MM.1S (cell line): ENCODE data around the gene ANTXRL.

Source experiments
- DNase-seq: peaks from one replicate; pipeline ENCODE4 v3.0.0-alpha.2; 2015
- H2AFZ ChIP-seq: fragments of 300-600 bp; sonication (generic); 2 replicates; pipeline ENCODE4 v1.6.0; 2016; ENCODE audit warnings: antibody characterized with exemption, low read length
- H3F3A ChIP-seq: fragments of 300-600 bp; sonication (generic); 2 replicates; pipeline ENCODE4 v1.6.1; 2016; ENCODE audit warnings: mild to moderate bottlenecking, antibody characterized with exemption, low read length, moderate library complexity, mixed read lengths; ENCODE audit not compliant: insufficient read depth
- H3K27ac ChIP-seq: fragments of 300-600 bp; sonication (generic); 2 replicates; pipeline ENCODE4 v1.5.1; 2016; ENCODE audit warnings: mild to moderate bottlenecking, low read length
- H3K27me3 ChIP-seq: fragments of 300-600 bp; sonication (generic); replicated peaks from 2 replicates; pipeline ENCODE4 v1.6.0; 2016; ENCODE audit warnings: low read length; ENCODE audit not compliant: insufficient read depth
- H3K36me3 ChIP-seq: fragments of 300-600 bp; sonication (generic); replicated peaks from 2 replicates; pipeline ENCODE4 v1.6.1; 2016; ENCODE audit warnings: mild to moderate bottlenecking, low read length, mixed read lengths; ENCODE audit not compliant: insufficient read depth
- H3K4me1 ChIP-seq: fragments of 300-600 bp; sonication (generic); 2 replicates; pipeline ENCODE4 v1.6.1; 2016; ENCODE audit warnings: low read length, mixed read lengths
- H3K4me2 ChIP-seq: fragments of 300-600 bp; sonication (generic); 2 replicates; pipeline ENCODE4 v1.6.0; 2016; ENCODE audit warnings: low read depth, low read length
- H3K4me3 ChIP-seq: fragments of 300-600 bp; sonication (generic); 2 replicates; pipeline ENCODE4 v1.5.1; 2016; ENCODE audit warnings: low read length, mixed read lengths
- H3K79me2 ChIP-seq: fragments of 300-600 bp; sonication (generic); 2 replicates; pipeline ENCODE4 v1.6.1; 2016; ENCODE audit warnings: mixed run types, low read length, mixed read lengths
- H3K9ac ChIP-seq: fragments of 300-600 bp; sonication (generic); 2 replicates; pipeline ENCODE4 v1.6.1; 2016; ENCODE audit warnings: low read length, mixed read lengths
- H3K9me2 ChIP-seq: fragments of 300-600 bp; sonication (generic); replicated peaks from 2 replicates; pipeline ENCODE4 v1.6.1; 2016; ENCODE audit warnings: mild to moderate bottlenecking, low read length, mixed read lengths; ENCODE audit not compliant: insufficient read depth
- H3K9me3 ChIP-seq: fragments of 300-600 bp; sonication (generic); replicated peaks from 2 replicates; pipeline ENCODE4 v1.6.1; 2016; ENCODE audit warnings: mild to moderate bottlenecking, low read length, mixed read lengths; ENCODE audit not compliant: insufficient read depth
- H4K20me1 ChIP-seq: fragments of 300-600 bp; sonication (generic); 2 replicates; pipeline ENCODE4 v1.6.1; 2016; ENCODE audit warnings: mild to moderate bottlenecking, low read length, moderate library complexity, mixed read lengths; ENCODE audit not compliant: insufficient read depth
- EZH2 ChIP-seq: fragments of 300-600 bp; sonication (generic); optimal IDR thresholded peaks from 2 replicates; pipeline ENCODE3; 2017; ENCODE audit warnings: low read depth, mild to moderate bottlenecking, antibody characterized with exemption, low read length, mixed read lengths
- EZH2phosphoT487 ChIP-seq: fragments of 300-600 bp; sonication (generic); IDR thresholded peaks from 2 replicates; pipeline ENCODE4 v1.6.1; 2018; ENCODE audit warnings: antibody characterized with exemption, low read length
- TF ChIP-seq, protein P1 (sequence below): fragments of 300-600 bp; sonication (generic); IDR thresholded peaks from 2 replicates; pipeline ENCODE4 v1.5.1; 2016; ENCODE audit warnings: antibody characterized with exemption, low read length, mixed read lengths

The ANTXRL gene

DNA sequence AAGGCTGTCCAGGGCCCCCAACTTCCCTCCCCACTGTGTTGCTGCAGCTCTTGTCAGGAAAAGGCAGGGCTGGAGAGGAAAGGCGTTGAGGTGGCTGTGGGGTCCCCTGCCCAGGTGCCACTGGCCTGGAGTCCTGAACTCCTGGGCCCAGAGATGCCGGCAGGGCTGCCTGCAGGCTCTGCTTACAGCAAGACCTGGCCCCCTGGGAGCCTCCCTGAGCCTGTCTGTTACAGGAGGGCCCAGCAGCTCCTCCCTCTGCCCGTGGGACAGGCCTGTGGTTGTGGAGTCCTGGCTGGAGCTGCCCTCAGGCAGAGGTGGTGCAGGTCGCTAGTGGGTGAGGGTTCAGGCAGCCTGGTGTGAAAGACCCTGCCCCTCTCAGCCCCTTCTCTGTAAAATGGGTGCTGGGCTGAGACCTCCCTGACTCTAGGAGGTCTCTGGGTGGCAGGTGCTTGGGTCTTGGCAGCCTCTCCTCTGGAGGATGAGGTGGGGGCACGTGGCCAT is 9.9 kb downstream of the ANTXRL start:
- DNase-seq, result no peak
- no peak overlapping the region for H3K4me3 ChIP-seq
- H3K27ac ChIP-seq, result no peak overlapping the region
- no peaks in the 10 kb centered on the region for H4K20me1 ChIP-seq
- H3K27me3 ChIP-seq, result no peaks in the 10 kb centered on the region
- no peak overlapping the region for H3K4me2 ChIP-seq
- H3K9me3 ChIP-seq, result no peaks in the 10 kb centered on the region
- H3K4me1 ChIP-seq, result 0 out of 2 replicates have a peak, but pooled peaks cover 3% of the 10 kb centered on the region
- H3K79me2 ChIP-seq, result no peaks in the 10 kb centered on the region
- H3F3A ChIP-seq, result no peaks in the 10 kb centered on the region
- no peak overlapping the region for H2AFZ ChIP-seq
- no peak overlapping the region for H3K9ac ChIP-seq
- H3K9me2 ChIP-seq, result no peaks in the 10 kb centered on the region
- TF ChIP-seq EZH2 (no peak), EZH2phosphoT487 (no peak)
- TF ChIP-seq, protein P1, sequence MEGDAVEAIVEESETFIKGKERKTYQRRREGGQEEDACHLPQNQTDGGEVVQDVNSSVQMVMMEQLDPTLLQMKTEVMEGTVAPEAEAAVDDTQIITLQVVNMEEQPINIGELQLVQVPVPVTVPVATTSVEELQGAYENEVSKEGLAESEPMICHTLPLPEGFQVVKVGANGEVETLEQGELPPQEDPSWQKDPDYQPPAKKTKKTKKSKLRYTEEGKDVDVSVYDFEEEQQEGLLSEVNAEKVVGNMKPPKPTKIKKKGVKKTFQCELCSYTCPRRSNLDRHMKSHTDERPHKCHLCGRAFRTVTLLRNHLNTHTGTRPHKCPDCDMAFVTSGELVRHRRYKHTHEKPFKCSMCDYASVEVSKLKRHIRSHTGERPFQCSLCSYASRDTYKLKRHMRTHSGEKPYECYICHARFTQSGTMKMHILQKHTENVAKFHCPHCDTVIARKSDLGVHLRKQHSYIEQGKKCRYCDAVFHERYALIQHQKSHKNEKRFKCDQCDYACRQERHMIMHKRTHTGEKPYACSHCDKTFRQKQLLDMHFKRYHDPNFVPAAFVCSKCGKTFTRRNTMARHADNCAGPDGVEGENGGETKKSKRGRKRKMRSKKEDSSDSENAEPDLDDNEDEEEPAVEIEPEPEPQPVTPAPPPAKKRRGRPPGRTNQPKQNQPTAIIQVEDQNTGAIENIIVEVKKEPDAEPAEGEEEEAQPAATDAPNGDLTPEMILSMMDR, result no peak
- H3K36me3 ChIP-seq, result no peaks in the 10 kb centered on the region

DNA sequence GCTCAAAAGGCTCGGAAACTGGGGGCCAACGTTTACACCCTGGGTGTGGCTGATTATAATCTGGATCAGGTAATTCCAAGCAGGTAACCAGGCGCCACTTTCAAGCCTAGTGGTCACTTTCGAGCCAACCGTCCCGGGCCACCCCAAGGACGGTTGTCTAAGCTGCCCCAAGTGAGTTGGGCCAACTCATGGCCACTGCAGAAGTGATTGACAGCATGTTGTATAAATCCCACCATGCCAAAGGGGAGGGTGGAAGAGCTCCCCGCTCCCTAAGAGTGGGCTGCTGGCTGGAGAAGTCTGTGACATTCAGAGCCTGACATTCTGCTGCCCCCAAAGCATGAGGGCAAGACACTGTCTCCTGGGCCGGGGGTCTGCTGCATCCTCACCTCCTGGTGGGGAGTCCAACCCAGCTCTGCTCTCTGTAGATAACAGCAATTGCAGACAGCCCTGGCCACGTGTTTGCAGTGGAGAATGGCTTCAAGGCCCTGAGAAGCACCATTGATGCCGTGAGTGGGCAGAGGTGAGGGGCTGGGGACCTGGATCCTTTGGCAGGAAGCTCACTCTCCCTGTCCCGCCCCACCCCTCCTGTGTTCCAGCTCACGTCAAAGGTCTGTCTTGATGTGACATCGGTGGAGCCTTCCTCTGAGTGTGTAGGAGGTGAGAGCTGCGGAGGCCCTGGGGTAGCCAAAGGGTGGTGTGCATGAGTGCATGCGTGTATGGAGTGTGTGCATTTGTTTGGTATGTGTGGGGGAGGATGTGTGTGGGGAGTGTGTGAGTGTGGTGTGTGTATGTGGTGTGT is 10.8 kb downstream of the ANTXRL start:
- DNase-seq, result no peak
- Histone ChIP-seq H2AFZ (no peak overlapping the region), H3K9ac (no peak overlapping the region), H3K4me3 (no peak overlapping the region), H3K9me3 (no peaks in the 10 kb centered on the region), H3K4me1 (0 out of 2 replicates have a peak, but pooled peaks cover 3% of the 10 kb centered on the region), H3K27ac (no peak overlapping the region), H4K20me1 (no peaks in the 10 kb centered on the region), H3K79me2 (no peaks in the 10 kb centered on the region), H3F3A (no peaks in the 10 kb centered on the region), H3K9me2 (no peaks in the 10 kb centered on the region), H3K4me2 (no peak overlapping the region), H3K27me3 (no peaks in the 10 kb centered on the region), H3K36me3 (no peaks in the 10 kb centered on the region)
- TF ChIP-seq EZH2 (no peak), EZH2phosphoT487 (no peak)
- TF ChIP-seq, protein P1, result no peak

DNA sequence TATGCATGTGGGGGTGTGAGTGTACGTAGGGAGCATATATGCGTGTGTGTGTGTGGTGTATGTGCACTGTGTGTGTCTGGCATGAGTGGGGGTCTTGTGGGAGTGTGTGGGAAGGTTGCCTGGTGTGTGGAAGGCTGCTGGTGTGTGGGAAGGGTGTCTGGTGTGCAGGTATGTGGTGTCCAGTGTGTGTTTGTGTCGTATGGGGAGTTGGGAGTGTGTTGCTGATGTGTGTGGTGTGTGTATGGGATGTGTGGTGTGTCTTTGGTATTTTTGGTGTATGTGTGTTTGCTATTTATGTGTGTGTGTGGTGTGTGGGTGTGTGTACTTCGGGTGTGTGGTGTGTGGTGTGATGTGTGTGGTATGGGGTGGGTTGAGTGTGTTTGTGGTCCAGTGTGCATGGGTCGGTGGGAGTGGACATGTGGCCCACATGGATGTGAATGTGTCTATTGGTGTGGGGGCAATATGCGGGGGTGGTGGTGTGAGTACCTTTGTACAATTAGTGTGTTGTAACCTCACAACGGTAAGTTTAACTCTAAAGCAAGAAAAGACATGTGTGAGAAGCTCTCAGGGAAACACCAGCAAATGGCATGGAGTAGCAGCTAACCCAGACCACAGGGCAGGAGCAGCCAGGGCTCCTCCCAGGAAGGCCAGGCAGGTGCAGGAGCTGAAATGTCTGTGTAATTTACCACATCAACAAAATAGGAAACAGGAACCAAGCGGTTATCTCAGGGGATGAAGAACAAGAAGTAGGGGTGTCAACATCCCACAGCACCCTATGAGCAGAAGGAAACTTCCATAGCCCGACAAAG is 11.9 kb downstream of the ANTXRL start:
- Histone ChIP-seq H3K27me3 (no peaks in the 10 kb centered on the region), H3K9me3 (no peaks in the 10 kb centered on the region), H3K4me1 (0 out of 2 replicates have a peak, but pooled peaks cover 3% of the 10 kb centered on the region), H3K79me2 (no peaks in the 10 kb centered on the region), H3K4me3 (no peak overlapping the region), H2AFZ (no peak overlapping the region), H3K27ac (no peak overlapping the region), H3K4me2 (no peak overlapping the region), H4K20me1 (no peaks in the 10 kb centered on the region), H3F3A (no peaks in the 10 kb centered on the region), H3K9me2 (no peaks in the 10 kb centered on the region), H3K9ac (no peak overlapping the region), H3K36me3 (no peaks in the 10 kb centered on the region)
- TF ChIP-seq, protein P1, result no peak
- no peak for TF ChIP-seq EZH2phosphoT487
- TF ChIP-seq EZH2, result no peak
- no peak for DNase-seq
